ENCODE results near the gene SFTPD. TPM values are rescaled to one million over a fixed set of nuclear protein-coding genes. Genes with fewer than 3 reads are reported as not detected.

SFTPD gene
- total and polyA plus RNA-seq, 2 donors (not counting 1 experiment from before 2014, with no cell fraction given): not detected

- no peaks in the 10 kb centered on the region for H3K9me3 ChIP-seq (ENCODE audit: control insufficient read depth, insufficient read depth, low read depth, low read length)
- DNase-seq (ENCODE audit: low read depth in 2 of 2): no peak
- H4K20me1 ChIP-seq (ENCODE audit: control insufficient read depth, extremely low read depth, insufficient read depth, low read length): no peaks in the 10 kb centered on the region
- H2AFZ ChIP-seq (ENCODE audit: low read length): no peak overlapping the region
- no peak overlapping the region for H3K4me2 ChIP-seq (ENCODE audit: extremely low read depth, insufficient read depth, low read length)
- H3K36me3 ChIP-seq (ENCODE audit: control insufficient read depth, insufficient read depth, low read length): no peaks in the 10 kb centered on the region
- no peak overlapping the region for H3K27ac ChIP-seq (ENCODE audit: insufficient read depth, low read length)
- TF ChIP-seq EZH2 (IDR thresholded peaks at IDR 0.05; ENCODE audit: low read length, missing control alignments): no peak
- TF ChIP-seq, protein P1, sequence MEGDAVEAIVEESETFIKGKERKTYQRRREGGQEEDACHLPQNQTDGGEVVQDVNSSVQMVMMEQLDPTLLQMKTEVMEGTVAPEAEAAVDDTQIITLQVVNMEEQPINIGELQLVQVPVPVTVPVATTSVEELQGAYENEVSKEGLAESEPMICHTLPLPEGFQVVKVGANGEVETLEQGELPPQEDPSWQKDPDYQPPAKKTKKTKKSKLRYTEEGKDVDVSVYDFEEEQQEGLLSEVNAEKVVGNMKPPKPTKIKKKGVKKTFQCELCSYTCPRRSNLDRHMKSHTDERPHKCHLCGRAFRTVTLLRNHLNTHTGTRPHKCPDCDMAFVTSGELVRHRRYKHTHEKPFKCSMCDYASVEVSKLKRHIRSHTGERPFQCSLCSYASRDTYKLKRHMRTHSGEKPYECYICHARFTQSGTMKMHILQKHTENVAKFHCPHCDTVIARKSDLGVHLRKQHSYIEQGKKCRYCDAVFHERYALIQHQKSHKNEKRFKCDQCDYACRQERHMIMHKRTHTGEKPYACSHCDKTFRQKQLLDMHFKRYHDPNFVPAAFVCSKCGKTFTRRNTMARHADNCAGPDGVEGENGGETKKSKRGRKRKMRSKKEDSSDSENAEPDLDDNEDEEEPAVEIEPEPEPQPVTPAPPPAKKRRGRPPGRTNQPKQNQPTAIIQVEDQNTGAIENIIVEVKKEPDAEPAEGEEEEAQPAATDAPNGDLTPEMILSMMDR (conservative IDR thresholded peaks at IDR 0.05 in 1 of 2, IDR thresholded peaks at IDR 0.05 in 1 of 2; ENCODE audit: low read depth in 1 of 2, low read length in 2 of 2): no peak
- no peaks in the 10 kb centered on the region for H3K4me1 ChIP-seq (ENCODE audit: control insufficient read depth, extremely low read depth, insufficient read depth, low read length)
- H3K4me3 ChIP-seq (replicated peaks in 1 of 4; ENCODE audit: control extremely low read depth in 1 of 4, insufficient read depth in 1 of 4, low read depth in 3 of 4, low read length in 4 of 4): no peak overlapping the region
- no peaks in the 10 kb centered on the region for H3K79me2 ChIP-seq (ENCODE audit: control insufficient read depth, insufficient read depth, low read length)
- H3K9ac ChIP-seq (ENCODE audit: insufficient read depth, low read length): no peak overlapping the region
- no peaks in the 10 kb centered on the region for H3K27me3 ChIP-seq (ENCODE audit: control insufficient read depth, insufficient read depth, low read length)
Measured at GRCh38 chr10:79936625-79937615, 12.0 kb downstream of the SFTPD start.

DNA sequence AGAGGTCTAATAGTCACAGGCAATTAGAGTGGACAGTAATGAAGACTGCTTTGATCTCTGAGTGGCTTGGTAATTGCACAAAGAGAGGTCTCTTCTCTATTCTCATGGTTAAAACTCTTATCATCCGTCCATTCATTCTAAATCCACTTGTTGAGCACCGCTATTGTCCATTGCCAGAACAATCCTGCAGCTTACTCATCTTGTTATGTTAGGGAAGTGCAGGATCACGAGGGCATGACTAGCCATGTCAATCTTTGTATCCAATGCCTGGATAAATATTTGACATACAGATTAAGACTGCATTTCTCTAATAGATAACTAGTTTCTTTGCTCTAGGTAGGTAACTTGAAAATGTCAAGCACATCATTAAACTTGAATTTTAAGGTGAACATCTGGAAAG, 14.9 kb downstream of the SFTPD start:
- no peaks in the 10 kb centered on the region for H3K79me2 ChIP-seq (ENCODE audit: control insufficient read depth, insufficient read depth, low read length)
- no peaks in the 10 kb centered on the region for H3K36me3 ChIP-seq (ENCODE audit: control insufficient read depth, insufficient read depth, low read length)
- H3K9ac ChIP-seq (ENCODE audit: insufficient read depth, low read length): no peak overlapping the region
- no peak overlapping the region for H2AFZ ChIP-seq (ENCODE audit: low read length)
- no peak overlapping the region for H3K4me2 ChIP-seq (ENCODE audit: extremely low read depth, insufficient read depth, low read length)
- H3K4me1 ChIP-seq (ENCODE audit: control insufficient read depth, extremely low read depth, insufficient read depth, low read length): no peaks in the 10 kb centered on the region
- H3K27ac ChIP-seq (ENCODE audit: insufficient read depth, low read length): no peak overlapping the region
- TF ChIP-seq EZH2 (IDR thresholded peaks at IDR 0.05; ENCODE audit: low read length, missing control alignments): no peak
- TF ChIP-seq, protein P1 (conservative IDR thresholded peaks at IDR 0.05 in 1 of 2, IDR thresholded peaks at IDR 0.05 in 1 of 2; ENCODE audit: low read depth in 1 of 2, low read length in 2 of 2): no peak
- H4K20me1 ChIP-seq (ENCODE audit: control insufficient read depth, extremely low read depth, insufficient read depth, low read length): no peaks in the 10 kb centered on the region
- no peaks in the 10 kb centered on the region for H3K9me3 ChIP-seq (ENCODE audit: control insufficient read depth, insufficient read depth, low read depth, low read length)
- no peak overlapping the region for H3K4me3 ChIP-seq (replicated peaks in 1 of 4; ENCODE audit: control extremely low read depth in 1 of 4, insufficient read depth in 1 of 4, low read depth in 3 of 4, low read length in 4 of 4)
- peaks cover 14% of the 10 kb centered on the region for H3K27me3 ChIP-seq (ENCODE audit: control insufficient read depth, insufficient read depth, low read length)
- DNase-seq (ENCODE audit: low read depth in 2 of 2): peak in 1 of 2 donors; percentile 6

DNA sequence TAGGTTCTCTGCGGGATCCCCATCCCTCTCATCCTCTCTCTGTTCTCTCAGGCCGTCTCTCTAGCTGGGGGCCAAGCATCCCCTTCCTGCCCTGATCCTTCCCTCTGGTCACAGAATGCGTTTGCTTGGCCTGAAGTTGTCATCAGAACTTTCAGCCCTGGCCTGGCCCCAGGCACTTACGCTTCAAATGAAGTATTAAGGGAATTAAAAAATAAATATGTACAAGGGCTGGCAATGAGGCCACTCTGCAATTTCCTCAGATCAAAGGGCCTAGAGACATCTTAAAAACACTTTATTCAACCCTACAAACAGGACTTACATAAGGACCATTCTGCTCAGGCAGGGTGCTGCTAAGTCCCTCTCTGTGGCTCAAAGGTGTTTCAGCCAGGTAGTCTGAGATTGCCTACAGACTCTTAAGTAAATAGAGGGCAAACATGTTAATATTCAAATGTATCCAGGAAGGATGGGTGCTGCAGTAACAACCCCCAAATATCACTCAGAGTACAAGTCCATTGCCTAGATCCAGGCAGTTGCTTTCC, 16.0 kb downstream of the SFTPD start:
- H3K36me3 ChIP-seq (ENCODE audit: control insufficient read depth, insufficient read depth, low read length): no peaks in the 10 kb centered on the region
- TF ChIP-seq, protein P1 (conservative IDR thresholded peaks at IDR 0.05 in 1 of 2, IDR thresholded peaks at IDR 0.05 in 1 of 2; ENCODE audit: low read depth in 1 of 2, low read length in 2 of 2): no peak
- TF ChIP-seq EZH2 (IDR thresholded peaks at IDR 0.05; ENCODE audit: low read length, missing control alignments): no peak
- no peaks in the 10 kb centered on the region for H4K20me1 ChIP-seq (ENCODE audit: control insufficient read depth, extremely low read depth, insufficient read depth, low read length)
- H3K79me2 ChIP-seq (ENCODE audit: control insufficient read depth, insufficient read depth, low read length): no peaks in the 10 kb centered on the region
- no peak overlapping the region for H2AFZ ChIP-seq (ENCODE audit: low read length)
- H3K27ac ChIP-seq (ENCODE audit: insufficient read depth, low read length): no peak overlapping the region
- no peaks in the 10 kb centered on the region for H3K4me1 ChIP-seq (ENCODE audit: control insufficient read depth, extremely low read depth, insufficient read depth, low read length)
- H3K4me2 ChIP-seq (ENCODE audit: extremely low read depth, insufficient read depth, low read length): no peak overlapping the region
- no peak overlapping the region for H3K9ac ChIP-seq (ENCODE audit: insufficient read depth, low read length)
- DNase-seq (ENCODE audit: low read depth in 2 of 2): no peak
- no peak overlapping the region for H3K4me3 ChIP-seq (replicated peaks in 1 of 4; ENCODE audit: control extremely low read depth in 1 of 4, insufficient read depth in 1 of 4, low read depth in 3 of 4, low read length in 4 of 4)
- H3K9me3 ChIP-seq (ENCODE audit: control insufficient read depth, insufficient read depth, low read depth, low read length): no peaks in the 10 kb centered on the region
- H3K27me3 ChIP-seq (ENCODE audit: control insufficient read depth, insufficient read depth, low read length): peaks cover 14% of the 10 kb centered on the region

Data from fibroblast of lung (primary cell).